Upper lobe of left lung (tissue), 6 donors: ENCODE measurements around the gene ZDHHC4. TPM values are rescaled to one million over a fixed set of nuclear protein-coding genes. Genes with fewer than 3 reads are reported as not detected.
A peak's percentile ranks its signal among the peaks of the same experiment; 100 is the strongest.
"Not testable (repeated sequence)": the region's sequence is repeated elsewhere in the genome, so short reads cannot be mapped to it uniquely, and the experiment has no call there.

ENCODE experiments used
- ATAC-seq, 2 donors: fragments of 200-7000 bp; cut with Tn5 transposase; one replicate each; pipeline ENCODE4 v1.9.1; 2022; ENCODE audit warnings: mild to moderate bottlenecking in 2 of 2, moderate library complexity in 2 of 2; ENCODE audit not compliant: low FRiP score in 2 of 2
- DNase-seq, 2 donors: peaks; one replicate each; pipeline ENCODE4 v3.0.0-alpha.2; 2019 to 2020
- H3K27ac ChIP-seq, 4 donors: fragments of 200-600 bp; sonication (generic); one replicate each; pipeline ENCODE4 v1.5.1; 2016 to 2019
- H3K27me3 ChIP-seq, 4 donors: fragments of 200-600 bp; sonication (generic); one replicate each; pipeline ENCODE4 v1.5.1; 2017 to 2019
- H3K36me3 ChIP-seq, 4 donors: fragments of 200-600 bp; sonication (generic); one replicate each; pipeline ENCODE4 v1.5.1; 2016 to 2019
- H3K4me1 ChIP-seq, 4 donors: fragments of 200-600 bp; sonication (generic); one replicate each; pipeline ENCODE4 v1.5.1; 2018 to 2019
- H3K4me3 ChIP-seq, 4 donors: fragments of 200-600 bp; sonication (generic); one replicate each; pipeline ENCODE4 v1.5.1; 2017 to 2019; ENCODE audit warnings: mild to moderate bottlenecking in 2 of 4, moderate library complexity in 1 of 4
- H3K9me3 ChIP-seq, 4 donors: fragments of 200-600 bp; sonication (generic); one replicate each; pipeline ENCODE4 v1.5.1; 2018 to 2019
- EP300 ChIP-seq, 4 donors: sonication (generic); formaldehyde crosslinking; IDR thresholded peaks; one replicate each; pipeline ENCODE4 v1.5.1; 2017; ENCODE audit warnings: antibody characterized with exemption in 4 of 4, control low read depth in 2 of 4
- POLR2A ChIP-seq, 4 donors: fragments of 450-650 bp; IDR thresholded peaks; one replicate each; pipeline ENCODE4 v1.5.1; 2016 to 2017; ENCODE audit warnings: antibody characterized with exemption in 4 of 4, mild to moderate bottlenecking in 2 of 4
- POLR2AphosphoS5 ChIP-seq, 2 donors: sonication (generic); formaldehyde crosslinking; IDR thresholded peaks; one replicate each; pipeline ENCODE4 v1.5.1; 2017; ENCODE audit warnings: antibody characterized with exemption in 2 of 2
- WGBS, 2 donors: methylation state at CpG; one replicate each; pipeline ENCODE4 v1.1.5; 2017 to 2018; 5-methylcytosine and 5-hydroxymethylcytosine counted together
- total RNA-seq, 6 donors: library from RNA; depleted of rRNA in 4 of 6; stranded (reverse); fragments of >200 nt in 4 of 6; gene quantifications; one replicate each; pipeline versions ENCODE4 v1.1.0 to v1.2.1, GENCODE V29; 2016 to 2021
- TF ChIP-seq, protein P1 (sequence below), 6 experiments: fragments of 450-650 bp in 4 of 6; fragments of 200-600 bp in 2 of 6; sonication (generic) in 2 of 6; IDR thresholded peaks; one replicate each; pipeline ENCODE4 v1.5.1; 2016 to 2019; ENCODE audit warnings: antibody characterized with exemption in 6 of 6
- donor health status: DM: no; HTN: no; CAD: no; lungs with moderate emphysema.
- donor health status: DM: no; HTN: yes; CAD: no; lungs with severe emphysema.

ZDHHC4 gene
- total RNA-seq, 6 donors from 2014 or later = 24.2 to 57.9 (median 48.4) TPM

DNA sequence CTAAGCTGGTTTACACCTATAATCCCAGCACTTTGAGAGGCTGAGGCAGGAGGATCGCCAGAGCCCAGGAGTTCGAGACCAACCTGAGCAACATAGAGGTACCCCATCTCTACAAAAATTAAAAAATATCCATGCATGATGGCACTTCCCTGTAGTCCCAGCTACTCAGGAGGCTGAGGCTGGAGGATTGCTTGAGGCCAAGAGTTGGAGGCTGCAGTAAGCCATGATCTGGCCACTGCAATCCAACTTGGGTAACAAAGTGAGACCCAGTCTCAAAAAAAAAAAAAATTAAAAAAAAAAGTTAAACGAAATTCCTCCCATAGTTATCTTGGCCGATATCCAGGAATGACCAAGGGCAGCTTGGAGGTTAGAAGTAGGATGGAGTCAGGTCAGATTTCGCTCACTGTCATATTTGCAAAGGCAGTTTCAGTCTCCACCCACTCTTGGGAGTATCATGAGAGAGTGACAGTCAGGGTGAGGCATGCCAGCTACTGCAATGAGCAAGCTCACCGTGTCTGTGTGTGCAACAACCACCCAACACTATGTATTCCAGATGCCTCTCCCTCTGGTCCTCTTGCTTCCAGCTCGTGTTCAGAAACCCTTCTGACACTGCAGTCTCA lies 6.0 kb upstream of the ZDHHC4 start:
- Histone ChIP-seq H3K4me3 (no peak overlapping the region), H3K27me3 (no peaks in the 10 kb centered on the region), H3K4me1 (peaks cover 0 to under 1% (median under 1%) of the 10 kb centered on the region in 4 donors), H3K27ac (no peak overlapping the region), H3K36me3 (no peaks in the 10 kb centered on the region), H3K9me3 (no peaks in the 10 kb centered on the region)
- DNase-seq = no peak
- ATAC-seq = no peak
- WGBS, 2 donors = 65 to 69% methylated on average over 6 to 7 of the region's 7 CpGs
- TF ChIP-seq EP300 (IDR thresholded peaks at IDR 0.05) = no peak
- no peak for TF ChIP-seq POLR2AphosphoS5 (IDR thresholded peaks at IDR 0.05)
- no peak for TF ChIP-seq POLR2A (IDR thresholded peaks at IDR 0.05)
- TF ChIP-seq, protein P1, sequence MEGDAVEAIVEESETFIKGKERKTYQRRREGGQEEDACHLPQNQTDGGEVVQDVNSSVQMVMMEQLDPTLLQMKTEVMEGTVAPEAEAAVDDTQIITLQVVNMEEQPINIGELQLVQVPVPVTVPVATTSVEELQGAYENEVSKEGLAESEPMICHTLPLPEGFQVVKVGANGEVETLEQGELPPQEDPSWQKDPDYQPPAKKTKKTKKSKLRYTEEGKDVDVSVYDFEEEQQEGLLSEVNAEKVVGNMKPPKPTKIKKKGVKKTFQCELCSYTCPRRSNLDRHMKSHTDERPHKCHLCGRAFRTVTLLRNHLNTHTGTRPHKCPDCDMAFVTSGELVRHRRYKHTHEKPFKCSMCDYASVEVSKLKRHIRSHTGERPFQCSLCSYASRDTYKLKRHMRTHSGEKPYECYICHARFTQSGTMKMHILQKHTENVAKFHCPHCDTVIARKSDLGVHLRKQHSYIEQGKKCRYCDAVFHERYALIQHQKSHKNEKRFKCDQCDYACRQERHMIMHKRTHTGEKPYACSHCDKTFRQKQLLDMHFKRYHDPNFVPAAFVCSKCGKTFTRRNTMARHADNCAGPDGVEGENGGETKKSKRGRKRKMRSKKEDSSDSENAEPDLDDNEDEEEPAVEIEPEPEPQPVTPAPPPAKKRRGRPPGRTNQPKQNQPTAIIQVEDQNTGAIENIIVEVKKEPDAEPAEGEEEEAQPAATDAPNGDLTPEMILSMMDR (IDR thresholded peaks at IDR 0.05) = no peak

DNA sequence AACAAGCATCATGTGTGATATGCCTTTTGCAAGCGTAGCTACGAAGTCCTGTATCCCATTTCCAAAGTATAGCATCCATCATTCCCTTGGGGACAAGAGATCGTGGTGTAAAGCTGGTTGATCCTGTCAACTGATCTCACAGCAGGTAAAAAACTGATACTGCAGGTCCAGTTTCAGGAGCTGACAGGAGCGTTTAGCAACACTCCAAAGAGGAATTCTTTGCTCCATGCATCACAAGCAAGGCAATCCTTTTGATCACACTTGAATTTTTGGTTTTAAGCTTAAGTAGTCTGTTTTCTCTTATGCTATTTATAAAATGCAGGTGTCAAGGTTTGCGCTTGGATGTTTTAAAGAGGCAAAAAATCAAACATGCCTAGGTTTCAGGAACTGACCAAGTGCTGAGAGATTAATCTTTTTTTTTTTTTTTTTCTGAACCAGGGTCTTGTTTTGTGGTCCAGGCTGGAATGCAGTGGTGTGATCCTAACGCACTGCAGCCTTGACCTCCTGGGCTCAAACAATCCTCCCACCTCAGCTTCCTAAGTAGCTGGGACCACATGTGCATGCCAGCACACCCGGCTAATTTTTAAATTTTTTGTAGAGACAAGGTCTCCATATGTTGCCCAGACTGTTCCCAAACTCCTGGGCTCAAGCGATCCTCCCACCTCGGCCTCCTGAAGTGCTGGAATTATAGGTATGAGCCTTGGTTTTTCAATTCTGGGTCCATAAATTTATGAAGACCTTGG lies 1.8 kb upstream of the ZDHHC4 start:
- Histone ChIP-seq H3K9me3 (no peaks in the 10 kb centered on the region), H3K27me3 (no peaks in the 10 kb centered on the region), H3K4me1 (peaks cover 8 to 11% (median 10%) of the 10 kb centered on the region in 4 donors), H3K4me3 (no peak overlapping the region), H3K27ac (no peak overlapping the region), H3K36me3 (peaks cover 0 to 2% (median under 1%) of the 10 kb centered on the region in 4 donors)
- DNase-seq = no peak
- 80 to 84% methylated on average over 9 of the region's 9 CpGs for WGBS, 2 donors
- TF ChIP-seq POLR2AphosphoS5 (IDR thresholded peaks at IDR 0.05) (no peak), EP300 (IDR thresholded peaks at IDR 0.05) (no peak), POLR2A (IDR thresholded peaks at IDR 0.05) (no peak)
- TF ChIP-seq, protein P1 (IDR thresholded peaks at IDR 0.05) = no peak
- ATAC-seq = no peak

GRCh38 chr7:6576024-6576866 lies 1.0 kb upstream of the ZDHHC4 start:
- TF ChIP-seq EP300 (IDR thresholded peaks at IDR 0.05) (no peak), POLR2AphosphoS5 (IDR thresholded peaks at IDR 0.05) (no peak), POLR2A (IDR thresholded peaks at IDR 0.05) (no peak)
- TF ChIP-seq, protein P1 (IDR thresholded peaks at IDR 0.05) = no peak
- Histone ChIP-seq H3K4me3 (peak overlapping the region; percentile 44 to 81 (median 56)), H3K4me1 (peaks cover 8 to 11% (median 10%) of the 10 kb centered on the region in 4 donors), H3K27ac (peak overlapping the region in 1 of 4 donors; percentile 82), H3K36me3 (peaks cover 6 to 10% (median 8%) of the 10 kb centered on the region in 4 donors), H3K27me3 (no peaks in the 10 kb centered on the region), H3K9me3 (no peaks in the 10 kb centered on the region)
- 81 to 82% methylated on average over 9 to 11 of the region's 14 CpGs for WGBS, 2 donors
- DNase-seq (no peak), ATAC-seq (no peak)

- not testable (repeated sequence) for H3K9me3 ChIP-seq, DNase-seq, ATAC-seq, H3K27me3 ChIP-seq
- peaks cover 9 to 16% (median 13%) of the 10 kb centered on the region in 4 donors for H3K36me3 ChIP-seq
- H3K27ac ChIP-seq = peak overlapping the region; percentile 82 to 98 (median 92)
- H3K4me3 ChIP-seq = peak overlapping the region; percentile 44 to 81 (median 56)
- peaks cover 8 to 11% (median 10%) of the 10 kb centered on the region in 4 donors for H3K4me1 ChIP-seq
- 17 to 24% methylated on average over 13 to 14 of the region's 14 CpGs for WGBS, 2 donors
Measured at GRCh38 chr7:6576867-6577368, 336 bp upstream of the ZDHHC4 start.
